D721Med (cell line): ENCODE results near the gene KMO.

Experiments
- DNase-seq: peaks from one replicate; pipeline ENCODE4 v3.0.0; 2011; ENCODE audit warnings: low spot score; ENCODE audit not compliant: insufficient read length
- FAIRE-seq: peaks from 2 replicates; lab custom pipeline; 2011; peaks lifted over from hg19 to GRCh38; lab: Jason Lieb, UNC
- TF ChIP-seq, protein P1 (sequence below): IDR thresholded peaks from 2 replicates; pipeline ENCODE4 v1.5.1; 2012; ENCODE audit warnings: mild to moderate bottlenecking, control low read depth; ENCODE audit not compliant: insufficient read depth; ENCODE audit errors: missing control alignments

KMO gene

DNA sequence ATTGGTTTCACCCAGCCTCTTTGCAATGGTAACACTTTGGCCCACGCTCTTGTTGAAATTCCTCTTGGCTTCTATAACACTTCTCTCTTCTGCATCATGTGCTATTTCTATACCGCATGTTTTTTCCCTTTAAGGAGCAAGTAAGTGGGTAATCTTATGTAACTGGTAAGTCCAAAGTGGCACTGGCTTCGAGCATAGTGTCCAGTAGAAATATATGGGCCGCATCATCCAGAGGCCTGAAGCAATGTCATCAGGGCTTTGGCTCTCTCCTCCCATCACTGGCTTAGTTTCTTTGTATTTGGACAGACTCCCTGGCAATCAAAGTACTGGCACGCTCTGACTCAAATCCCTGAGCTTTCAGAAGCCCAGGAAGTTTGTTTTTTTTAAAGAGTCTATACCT is 90.5 kb downstream of the KMO start:
- no peak for DNase-seq
- FAIRE-seq: no peak
- TF ChIP-seq, protein P1, sequence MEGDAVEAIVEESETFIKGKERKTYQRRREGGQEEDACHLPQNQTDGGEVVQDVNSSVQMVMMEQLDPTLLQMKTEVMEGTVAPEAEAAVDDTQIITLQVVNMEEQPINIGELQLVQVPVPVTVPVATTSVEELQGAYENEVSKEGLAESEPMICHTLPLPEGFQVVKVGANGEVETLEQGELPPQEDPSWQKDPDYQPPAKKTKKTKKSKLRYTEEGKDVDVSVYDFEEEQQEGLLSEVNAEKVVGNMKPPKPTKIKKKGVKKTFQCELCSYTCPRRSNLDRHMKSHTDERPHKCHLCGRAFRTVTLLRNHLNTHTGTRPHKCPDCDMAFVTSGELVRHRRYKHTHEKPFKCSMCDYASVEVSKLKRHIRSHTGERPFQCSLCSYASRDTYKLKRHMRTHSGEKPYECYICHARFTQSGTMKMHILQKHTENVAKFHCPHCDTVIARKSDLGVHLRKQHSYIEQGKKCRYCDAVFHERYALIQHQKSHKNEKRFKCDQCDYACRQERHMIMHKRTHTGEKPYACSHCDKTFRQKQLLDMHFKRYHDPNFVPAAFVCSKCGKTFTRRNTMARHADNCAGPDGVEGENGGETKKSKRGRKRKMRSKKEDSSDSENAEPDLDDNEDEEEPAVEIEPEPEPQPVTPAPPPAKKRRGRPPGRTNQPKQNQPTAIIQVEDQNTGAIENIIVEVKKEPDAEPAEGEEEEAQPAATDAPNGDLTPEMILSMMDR: no peak

DNA sequence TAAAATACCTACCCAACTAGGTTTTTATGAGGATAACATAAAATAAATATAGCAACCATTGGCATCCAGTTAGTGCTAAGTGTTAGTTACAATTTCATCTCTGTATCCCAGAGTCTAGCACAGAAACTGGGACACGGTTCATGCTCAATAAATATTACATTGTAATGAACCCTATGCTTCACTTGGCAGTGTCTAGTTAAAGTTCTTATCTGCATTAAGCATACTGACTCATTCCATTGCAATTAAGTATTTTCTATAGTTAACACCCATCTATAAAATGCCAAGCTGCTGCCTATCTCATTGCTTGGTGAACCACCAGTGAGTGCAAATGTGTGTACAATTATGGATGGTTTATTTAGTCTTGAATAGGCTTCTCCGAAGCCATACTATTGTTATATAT is 92.8 kb downstream of the KMO start:
- no peak for DNase-seq
- FAIRE-seq: no peak
- TF ChIP-seq, protein P1: no peak

DNA sequence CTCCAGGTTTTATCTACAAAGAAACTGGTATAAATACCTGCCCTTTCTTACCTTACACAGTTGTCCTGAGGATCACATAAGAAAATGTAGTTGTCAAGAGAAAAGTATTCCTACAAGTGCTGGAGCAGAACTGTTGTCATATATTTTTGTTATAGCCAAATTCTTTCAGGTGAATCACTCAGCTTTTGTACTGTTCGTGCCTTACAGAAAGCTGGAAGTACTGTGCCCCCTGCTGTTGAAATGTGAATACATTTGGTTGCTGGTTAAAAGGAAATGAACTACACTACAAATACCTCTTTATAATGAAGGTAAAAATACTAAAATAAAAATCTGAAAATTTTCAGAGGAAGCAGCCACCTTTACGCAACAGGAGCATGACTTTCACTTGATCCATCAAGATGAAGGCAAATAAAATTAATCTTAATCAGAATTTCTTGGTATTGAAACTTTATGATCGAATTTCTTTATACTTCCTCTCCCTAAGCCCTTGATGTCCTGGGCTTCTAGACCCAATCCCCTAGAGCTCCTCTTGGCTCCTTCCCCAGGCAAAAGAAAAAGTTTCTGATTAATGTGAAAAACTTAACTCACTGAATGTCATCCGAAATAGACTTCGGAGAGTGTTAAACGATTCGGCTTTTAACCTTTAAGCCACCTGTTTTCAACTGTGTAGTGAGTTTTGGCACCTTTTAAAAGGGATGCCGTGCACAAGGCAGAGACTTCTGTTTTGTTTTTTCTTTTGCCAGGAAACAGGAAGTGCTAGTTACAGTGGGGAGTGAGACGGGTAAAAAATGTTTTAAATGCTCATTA is 95.5 kb downstream of the KMO start:
- no peak for DNase-seq
- no peak for FAIRE-seq

DNA sequence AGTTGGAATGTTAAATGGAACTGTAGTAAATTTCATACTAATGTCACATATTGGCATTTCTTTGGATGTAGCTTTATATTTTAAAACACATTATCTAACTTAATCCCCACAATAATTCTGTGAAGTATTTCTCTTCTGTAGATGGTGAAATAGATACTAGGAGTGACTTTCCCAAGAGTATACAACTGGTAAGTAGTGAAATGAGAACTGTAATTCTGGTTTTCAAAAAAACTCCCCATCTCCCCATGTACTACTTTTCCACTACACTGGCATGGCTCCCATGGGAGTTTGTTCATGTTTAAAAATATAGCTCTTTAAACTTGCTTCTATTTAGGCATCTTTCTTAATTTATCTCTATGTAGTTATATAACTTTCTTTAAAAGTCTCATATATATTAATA is 97.8 kb downstream of the KMO start:
- TF ChIP-seq, protein P1: no peak
- FAIRE-seq (no peak), DNase-seq (no peak)

More for the DNA sequence above, 95.5 kb downstream of the KMO start:
- TF ChIP-seq, protein P1: peak; percentile 50

DNA sequence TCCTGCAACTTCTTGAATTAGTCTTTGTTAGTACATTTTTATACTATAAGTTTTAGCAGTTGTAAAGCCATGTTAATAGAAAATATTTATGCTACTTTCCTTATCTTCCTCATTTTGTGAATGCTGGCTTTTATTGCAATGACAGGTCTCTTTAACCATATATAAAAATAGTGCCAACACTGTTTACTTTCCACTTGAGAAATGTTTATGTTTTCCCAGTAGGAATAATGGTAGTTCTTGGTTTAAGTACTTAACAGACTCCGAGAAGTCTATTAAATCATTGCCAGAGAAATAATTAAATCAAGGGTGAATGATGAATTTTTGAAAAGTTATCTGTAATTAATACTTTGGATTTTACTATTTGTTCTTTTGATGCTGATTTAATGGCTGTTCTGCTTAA is 98.3 kb downstream of the KMO start:
- DNase-seq: no peak
- no peak for FAIRE-seq
- TF ChIP-seq, protein P1: no peak

DNA sequence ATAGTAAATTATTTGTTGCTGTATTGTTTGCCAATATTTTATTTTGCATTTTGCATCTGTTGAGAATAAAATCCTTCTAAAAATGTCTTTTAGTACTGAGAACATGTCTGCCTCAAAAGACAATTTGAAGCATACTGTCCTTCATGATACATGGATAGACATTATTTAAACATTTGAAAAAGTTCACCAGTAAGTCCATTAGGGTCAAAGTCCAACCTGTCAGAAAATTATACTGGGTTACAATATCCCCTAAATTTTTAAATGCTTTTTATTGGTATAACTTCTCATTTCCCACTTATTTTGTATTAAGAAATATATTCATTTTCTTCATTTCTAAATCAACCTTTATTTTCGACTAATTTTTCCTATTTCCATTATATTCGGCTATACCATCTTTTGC is 98.7 kb downstream of the KMO start:
- no peak for FAIRE-seq
- no peak for DNase-seq
- TF ChIP-seq, protein P1: no peak

DNA sequence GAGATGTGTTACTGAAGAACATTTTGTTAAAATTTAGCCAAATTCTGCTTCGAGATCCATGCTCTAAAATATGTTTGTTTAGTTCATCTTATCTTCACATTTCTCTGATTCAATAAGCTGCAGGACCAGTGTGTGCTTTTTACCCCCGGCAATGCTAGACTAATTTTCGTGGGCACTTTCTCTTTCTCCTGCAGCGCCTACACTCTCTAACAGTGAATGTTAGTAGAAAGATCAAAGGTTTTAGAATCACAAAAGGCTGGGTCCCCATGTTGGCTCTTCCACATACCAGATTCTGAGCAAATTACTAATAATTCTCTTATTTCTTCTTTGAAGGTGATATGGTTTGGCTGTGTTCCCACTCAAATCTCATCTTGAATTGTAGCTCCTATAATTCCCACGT is 99.5 kb downstream of the KMO start:
- no peak for FAIRE-seq
- TF ChIP-seq, protein P1: no peak

More for the DNA sequence above, 99.5 kb downstream of the KMO start:
- DNase-seq: no peak
